Ascending aorta (tissue), 2 donors: Measurements from ENCODE around the gene TLL2. TPM values are rescaled to one million over a fixed set of nuclear protein-coding genes. Genes with fewer than 3 reads are reported as not detected.

ENCODE experiments used
- DNase-seq, 2 donors: peaks; one replicate each; pipeline ENCODE4 v3.0.0-alpha.2; 2019; ENCODE audit warnings: low spot score in 2 of 2
- H3K27ac ChIP-seq, 2 donors: fragments of 200-600 bp; sonication (generic); one replicate each; pipeline ENCODE4 v1.5.1; 2016 to 2017; ENCODE audit warnings: mild to moderate bottlenecking in 1 of 2
- H3K27me3 ChIP-seq: fragments of 200-600 bp; sonication (generic); one replicate; pipeline ENCODE4 v1.5.1; 2017
- H3K36me3 ChIP-seq, 2 donors: fragments of 200-600 bp; sonication (generic); one replicate each; pipeline ENCODE4 v1.5.1; 2016
- H3K4me1 ChIP-seq, 2 donors: fragments of 200-600 bp; sonication (generic); one replicate each; pipeline ENCODE4 v1.5.1; 2016 to 2017; ENCODE audit warnings: mild to moderate bottlenecking in 1 of 2
- H3K4me3 ChIP-seq, 2 donors: fragments of 200-600 bp; sonication (generic); one replicate each; pipeline ENCODE4 v1.5.1; 2016 to 2017; ENCODE audit warnings: mild to moderate bottlenecking in 1 of 2
- H3K9me3 ChIP-seq, 2 donors: fragments of 200-600 bp; sonication (generic); one replicate each; pipeline ENCODE4 v1.5.1; 2016
- intact Hi-C: fragments of 100-400 bp; cut with DNase I; formaldehyde crosslinking; loops from one replicate; pipeline ENCODE4 v1.15.1; 2023
- total RNA-seq: library from RNA; depleted of rRNA; stranded (reverse); fragments of >200 nt; gene quantifications from one replicate; pipeline ENCODE4 v1.1.0, GENCODE V29; 2016
- TF ChIP-seq, protein P1 (sequence below), 3 experiments: fragments of 200-600 bp in 2 of 3; fragments of 450-650 bp in 1 of 3; sonication (generic) in 2 of 3; IDR thresholded peaks; one replicate each; pipeline ENCODE4 v1.5.1; 2016 to 2019; ENCODE audit warnings: antibody characterized with exemption in 3 of 3, mild to moderate bottlenecking in 1 of 3, moderate library complexity in 1 of 3

TLL2 gene
- total RNA-seq, 1 donor from 2014 or later = not detected

DNA sequence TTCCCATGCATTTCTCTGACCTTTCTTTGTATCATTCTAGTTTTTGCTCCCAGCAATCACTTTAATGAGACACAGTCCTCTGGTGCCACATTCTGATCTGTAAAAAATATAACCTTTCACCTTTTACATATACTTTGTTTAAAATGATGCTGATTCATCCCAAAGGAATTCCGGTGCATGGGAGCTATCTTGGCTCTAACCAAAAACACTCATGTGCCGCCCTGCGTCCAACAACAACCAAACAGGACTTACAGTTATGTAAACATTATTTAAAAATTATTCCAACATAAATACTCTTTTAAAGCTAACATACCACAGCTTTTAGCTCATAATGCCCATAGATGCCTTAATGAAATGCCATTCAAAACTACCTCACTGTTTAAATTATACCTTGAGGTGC is 147.2 kb downstream of the TLL2 start:
- no peak for DNase-seq
- H3K4me1 ChIP-seq = peaks cover 0 to 4% of the 10 kb centered on the region in 2 donors
- no peak overlapping the region for H3K4me3 ChIP-seq
- TF ChIP-seq, protein P1, sequence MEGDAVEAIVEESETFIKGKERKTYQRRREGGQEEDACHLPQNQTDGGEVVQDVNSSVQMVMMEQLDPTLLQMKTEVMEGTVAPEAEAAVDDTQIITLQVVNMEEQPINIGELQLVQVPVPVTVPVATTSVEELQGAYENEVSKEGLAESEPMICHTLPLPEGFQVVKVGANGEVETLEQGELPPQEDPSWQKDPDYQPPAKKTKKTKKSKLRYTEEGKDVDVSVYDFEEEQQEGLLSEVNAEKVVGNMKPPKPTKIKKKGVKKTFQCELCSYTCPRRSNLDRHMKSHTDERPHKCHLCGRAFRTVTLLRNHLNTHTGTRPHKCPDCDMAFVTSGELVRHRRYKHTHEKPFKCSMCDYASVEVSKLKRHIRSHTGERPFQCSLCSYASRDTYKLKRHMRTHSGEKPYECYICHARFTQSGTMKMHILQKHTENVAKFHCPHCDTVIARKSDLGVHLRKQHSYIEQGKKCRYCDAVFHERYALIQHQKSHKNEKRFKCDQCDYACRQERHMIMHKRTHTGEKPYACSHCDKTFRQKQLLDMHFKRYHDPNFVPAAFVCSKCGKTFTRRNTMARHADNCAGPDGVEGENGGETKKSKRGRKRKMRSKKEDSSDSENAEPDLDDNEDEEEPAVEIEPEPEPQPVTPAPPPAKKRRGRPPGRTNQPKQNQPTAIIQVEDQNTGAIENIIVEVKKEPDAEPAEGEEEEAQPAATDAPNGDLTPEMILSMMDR (IDR thresholded peaks at IDR 0.05) = no peak
- no peaks in the 10 kb centered on the region for H3K9me3 ChIP-seq
- no peaks in the 10 kb centered on the region for H3K36me3 ChIP-seq
- intact Hi-C loops = no loop called here
- no peak overlapping the region for H3K27ac ChIP-seq
- no peaks in the 10 kb centered on the region for H3K27me3 ChIP-seq

- TF ChIP-seq, protein P1 (IDR thresholded peaks at IDR 0.05) = no peak
- Histone ChIP-seq H3K9me3 (no peaks in the 10 kb centered on the region), H3K36me3 (no peaks in the 10 kb centered on the region), H3K4me3 (no peak overlapping the region), H3K4me1 (peaks cover 0 to 4% of the 10 kb centered on the region in 2 donors), H3K27ac (no peak overlapping the region), H3K27me3 (no peaks in the 10 kb centered on the region)
- intact Hi-C loops = no loop called here
- no peak for DNase-seq
Measured at GRCh38 chr10:96365571-96365970, 148.2 kb downstream of the TLL2 start.

DNA sequence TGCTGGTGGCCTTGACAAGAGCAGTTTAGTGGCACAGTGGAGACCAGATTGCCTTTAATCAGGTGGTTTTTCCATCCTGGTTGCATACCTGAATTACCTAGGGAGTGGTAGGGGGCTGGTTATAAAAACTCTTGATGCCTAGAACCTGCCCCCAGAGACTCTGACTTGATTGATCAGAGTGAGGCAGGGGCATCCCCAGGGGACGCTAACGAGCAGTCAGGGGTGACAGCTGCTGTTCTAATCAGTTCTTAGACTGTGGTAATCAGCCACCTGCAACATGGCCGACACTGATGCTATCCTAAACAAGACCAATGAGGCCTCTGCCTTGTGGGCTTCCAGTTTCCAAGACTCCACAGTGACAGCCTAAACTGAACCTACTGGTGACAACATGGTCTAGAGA is 153.0 kb downstream of the TLL2 start:
- Histone ChIP-seq H3K27me3 (no peaks in the 10 kb centered on the region), H3K4me1 (no peaks in the 10 kb centered on the region), H3K4me3 (no peak overlapping the region), H3K36me3 (no peaks in the 10 kb centered on the region), H3K27ac (no peak overlapping the region), H3K9me3 (no peaks in the 10 kb centered on the region)
- DNase-seq = no peak
- TF ChIP-seq, protein P1 (IDR thresholded peaks at IDR 0.05) = no peak
- intact Hi-C loops = no loop called here

DNA sequence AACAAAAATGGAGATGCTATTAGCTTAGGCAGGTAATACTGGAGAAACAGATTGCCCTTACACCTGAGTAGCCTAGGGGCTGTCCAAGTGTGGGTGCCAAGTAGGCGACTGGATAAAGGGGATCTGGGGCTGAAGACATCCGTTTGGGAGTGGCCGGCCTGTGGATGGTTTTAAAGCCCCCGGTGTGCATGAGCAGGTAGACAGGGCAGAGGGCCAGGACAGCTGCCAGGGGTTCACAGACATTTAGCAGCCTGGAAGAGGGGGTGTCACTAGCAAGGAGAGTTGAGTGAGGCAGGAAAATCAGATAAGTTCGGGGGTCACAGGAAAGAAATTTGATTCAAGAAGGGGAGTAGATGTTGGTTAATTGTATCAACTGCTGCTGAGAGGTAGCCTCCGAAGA is 153.4 kb downstream of the TLL2 start:
- Histone ChIP-seq H3K27me3 (no peaks in the 10 kb centered on the region), H3K4me3 (no peak overlapping the region), H3K4me1 (no peaks in the 10 kb centered on the region), H3K27ac (no peak overlapping the region), H3K36me3 (no peaks in the 10 kb centered on the region), H3K9me3 (no peaks in the 10 kb centered on the region)
- intact Hi-C loops = no loop called here
- no peak for DNase-seq
- TF ChIP-seq, protein P1 (IDR thresholded peaks at IDR 0.05) = no peak

- Histone ChIP-seq H3K36me3 (no peaks in the 10 kb centered on the region), H3K27ac (no peak overlapping the region), H3K9me3 (no peaks in the 10 kb centered on the region), H3K4me1 (no peaks in the 10 kb centered on the region), H3K4me3 (no peak overlapping the region), H3K27me3 (no peaks in the 10 kb centered on the region)
- TF ChIP-seq, protein P1 (IDR thresholded peaks at IDR 0.05) = no peak
- DNase-seq = no peak
- intact Hi-C loops = no loop called here
Measured at GRCh38 chr10:96359616-96360015, 154.1 kb downstream of the TLL2 start.

- intact Hi-C loops = no loop called here
- DNase-seq = no peak
- no peak within 1 kb of the TSS for H3K27ac ChIP-seq
- no peaks in the 10 kb centered on the region for H3K4me1 ChIP-seq
- TF ChIP-seq, protein P1 (IDR thresholded peaks at IDR 0.05) = no peak
- no peaks in the 10 kb centered on the region for H3K9me3 ChIP-seq
- H3K27me3 ChIP-seq = no peaks in the 10 kb centered on the region
- no peak within 1 kb of the TSS for H3K4me3 ChIP-seq
- no peaks in the 10 kb centered on the region for H3K36me3 ChIP-seq
Measured at GRCh38 chr10:96358851-96359540, 154.7 kb downstream of the TLL2 start, which contains the start of gene OPALIN. TSS of gene OPALIN (minus strand) at chr10:96359002. CDS start at chr10:96358896, 106 bp downstream.
